WTC11 (cell line): ENCODE data around the gene NOXA1.

Source experiments
- GTF2I ChIP-seq: fragments of 250-450 bp; sonication (Bioruptor Pico); conservative IDR thresholded peaks from 2 replicates; pipeline ENCODE4 v1.4.0; 2021; ENCODE audit warnings: mild to moderate bottlenecking
- ZNF416 ChIP-seq: fragments of 250-450 bp; sonication (Bioruptor Pico); IDR thresholded peaks from 2 replicates; pipeline ENCODE4 v1.9.0; 2021; ENCODE audit warnings: mild to moderate bottlenecking, inconsistent platforms
- TF ChIP-seq, protein P1 (sequence below): fragments of 200-600 bp; IDR thresholded peaks from 2 replicates; pipeline ENCODE4 v1.8.0; 2022; ENCODE audit warnings: antibody characterized with exemption
- TF ChIP-seq, protein P2 (sequence below): sonication (generic); formaldehyde crosslinking; IDR thresholded peaks from 2 replicates; pipeline ENCODE4 v1.8.0; 2022; ENCODE audit warnings: mild to moderate bottlenecking, missing genetic modification reagents
- TF ChIP-seq, protein P3 (sequence below): sonication (generic); formaldehyde crosslinking; IDR thresholded peaks from 2 replicates; pipeline ENCODE4 v1.8.1; 2023; ENCODE audit warnings: mild to moderate bottlenecking, missing genetic modification reagents, borderline replicate concordance

DNA sequence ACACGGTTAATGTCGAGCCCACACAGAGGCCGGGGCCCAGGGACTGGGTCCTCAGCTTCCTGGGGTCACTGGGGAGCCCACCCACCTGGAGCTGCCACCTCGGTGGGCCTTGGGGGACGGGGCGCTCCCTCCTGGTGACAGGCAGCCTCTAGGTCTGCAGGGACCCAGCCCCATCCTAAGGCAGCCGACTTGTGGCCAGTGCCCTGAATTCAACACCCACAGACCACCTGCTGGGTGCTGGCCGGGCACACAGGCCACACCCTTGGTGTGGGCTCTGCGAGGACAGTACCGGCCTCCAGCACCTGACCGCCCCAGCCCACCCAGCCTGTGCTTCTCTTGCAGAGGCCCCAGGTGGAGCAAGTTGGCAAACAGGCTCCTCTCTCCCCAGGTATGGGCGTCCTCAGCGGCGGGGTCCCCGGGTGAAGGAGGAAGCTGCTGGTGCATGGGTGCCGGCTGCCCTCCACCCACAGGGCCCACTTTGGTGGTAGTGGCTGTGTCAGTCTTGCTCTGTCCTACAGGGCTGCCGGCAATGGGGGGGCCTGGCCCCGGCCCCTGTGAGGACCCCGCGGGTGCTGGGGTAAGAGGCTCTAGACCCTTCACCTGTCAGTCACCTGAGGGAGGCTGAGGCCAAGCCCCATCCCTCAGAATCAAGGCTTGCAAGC lies 9.6 kb downstream of the NOXA1 start:
- no peak for TF ChIP-seq ZNF416 (CRISPR knock-in tag)
- TF ChIP-seq, protein P1, sequence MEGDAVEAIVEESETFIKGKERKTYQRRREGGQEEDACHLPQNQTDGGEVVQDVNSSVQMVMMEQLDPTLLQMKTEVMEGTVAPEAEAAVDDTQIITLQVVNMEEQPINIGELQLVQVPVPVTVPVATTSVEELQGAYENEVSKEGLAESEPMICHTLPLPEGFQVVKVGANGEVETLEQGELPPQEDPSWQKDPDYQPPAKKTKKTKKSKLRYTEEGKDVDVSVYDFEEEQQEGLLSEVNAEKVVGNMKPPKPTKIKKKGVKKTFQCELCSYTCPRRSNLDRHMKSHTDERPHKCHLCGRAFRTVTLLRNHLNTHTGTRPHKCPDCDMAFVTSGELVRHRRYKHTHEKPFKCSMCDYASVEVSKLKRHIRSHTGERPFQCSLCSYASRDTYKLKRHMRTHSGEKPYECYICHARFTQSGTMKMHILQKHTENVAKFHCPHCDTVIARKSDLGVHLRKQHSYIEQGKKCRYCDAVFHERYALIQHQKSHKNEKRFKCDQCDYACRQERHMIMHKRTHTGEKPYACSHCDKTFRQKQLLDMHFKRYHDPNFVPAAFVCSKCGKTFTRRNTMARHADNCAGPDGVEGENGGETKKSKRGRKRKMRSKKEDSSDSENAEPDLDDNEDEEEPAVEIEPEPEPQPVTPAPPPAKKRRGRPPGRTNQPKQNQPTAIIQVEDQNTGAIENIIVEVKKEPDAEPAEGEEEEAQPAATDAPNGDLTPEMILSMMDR = no peak
- TF ChIP-seq, protein P2, sequence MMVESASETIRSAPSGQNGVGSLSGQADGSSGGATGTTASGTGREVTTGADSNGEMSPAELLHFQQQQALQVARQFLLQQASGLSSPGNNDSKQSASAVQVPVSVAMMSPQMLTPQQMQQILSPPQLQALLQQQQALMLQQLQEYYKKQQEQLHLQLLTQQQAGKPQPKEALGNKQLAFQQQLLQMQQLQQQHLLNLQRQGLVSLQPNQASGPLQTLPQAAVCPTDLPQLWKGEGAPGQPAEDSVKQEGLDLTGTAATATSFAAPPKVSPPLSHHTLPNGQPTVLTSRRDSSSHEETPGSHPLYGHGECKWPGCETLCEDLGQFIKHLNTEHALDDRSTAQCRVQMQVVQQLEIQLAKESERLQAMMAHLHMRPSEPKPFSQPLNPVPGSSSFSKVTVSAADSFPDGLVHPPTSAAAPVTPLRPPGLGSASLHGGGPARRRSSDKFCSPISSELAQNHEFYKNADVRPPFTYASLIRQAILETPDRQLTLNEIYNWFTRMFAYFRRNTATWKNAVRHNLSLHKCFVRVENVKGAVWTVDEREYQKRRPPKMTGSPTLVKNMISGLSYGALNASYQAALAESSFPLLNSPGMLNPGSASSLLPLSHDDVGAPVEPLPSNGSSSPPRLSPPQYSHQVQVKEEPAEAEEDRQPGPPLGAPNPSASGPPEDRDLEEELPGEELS (CRISPR knock-in tag) = no peak
- TF ChIP-seq, protein P3, sequence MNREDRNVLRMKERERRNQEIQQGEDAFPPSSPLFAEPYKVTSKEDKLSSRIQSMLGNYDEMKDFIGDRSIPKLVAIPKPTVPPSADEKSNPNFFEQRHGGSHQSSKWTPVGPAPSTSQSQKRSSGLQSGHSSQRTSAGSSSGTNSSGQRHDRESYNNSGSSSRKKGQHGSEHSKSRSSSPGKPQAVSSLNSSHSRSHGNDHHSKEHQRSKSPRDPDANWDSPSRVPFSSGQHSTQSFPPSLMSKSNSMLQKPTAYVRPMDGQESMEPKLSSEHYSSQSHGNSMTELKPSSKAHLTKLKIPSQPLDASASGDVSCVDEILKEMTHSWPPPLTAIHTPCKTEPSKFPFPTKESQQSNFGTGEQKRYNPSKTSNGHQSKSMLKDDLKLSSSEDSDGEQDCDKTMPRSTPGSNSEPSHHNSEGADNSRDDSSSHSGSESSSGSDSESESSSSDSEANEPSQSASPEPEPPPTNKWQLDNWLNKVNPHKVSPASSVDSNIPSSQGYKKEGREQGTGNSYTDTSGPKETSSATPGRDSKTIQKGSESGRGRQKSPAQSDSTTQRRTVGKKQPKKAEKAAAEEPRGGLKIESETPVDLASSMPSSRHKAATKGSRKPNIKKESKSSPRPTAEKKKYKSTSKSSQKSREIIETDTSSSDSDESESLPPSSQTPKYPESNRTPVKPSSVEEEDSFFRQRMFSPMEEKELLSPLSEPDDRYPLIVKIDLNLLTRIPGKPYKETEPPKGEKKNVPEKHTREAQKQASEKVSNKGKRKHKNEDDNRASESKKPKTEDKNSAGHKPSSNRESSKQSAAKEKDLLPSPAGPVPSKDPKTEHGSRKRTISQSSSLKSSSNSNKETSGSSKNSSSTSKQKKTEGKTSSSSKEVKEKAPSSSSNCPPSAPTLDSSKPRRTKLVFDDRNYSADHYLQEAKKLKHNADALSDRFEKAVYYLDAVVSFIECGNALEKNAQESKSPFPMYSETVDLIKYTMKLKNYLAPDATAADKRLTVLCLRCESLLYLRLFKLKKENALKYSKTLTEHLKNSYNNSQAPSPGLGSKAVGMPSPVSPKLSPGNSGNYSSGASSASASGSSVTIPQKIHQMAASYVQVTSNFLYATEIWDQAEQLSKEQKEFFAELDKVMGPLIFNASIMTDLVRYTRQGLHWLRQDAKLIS = no peak
- TF ChIP-seq GTF2I (CRISPR knock-in tag) = no peak
